ENCODE measurements around the gene ARL11.
"Not testable (repeated sequence)": the region's sequence is repeated elsewhere in the genome, so short reads cannot be mapped to it uniquely, and the experiment has no call there.

Gene ARL11

DNA sequence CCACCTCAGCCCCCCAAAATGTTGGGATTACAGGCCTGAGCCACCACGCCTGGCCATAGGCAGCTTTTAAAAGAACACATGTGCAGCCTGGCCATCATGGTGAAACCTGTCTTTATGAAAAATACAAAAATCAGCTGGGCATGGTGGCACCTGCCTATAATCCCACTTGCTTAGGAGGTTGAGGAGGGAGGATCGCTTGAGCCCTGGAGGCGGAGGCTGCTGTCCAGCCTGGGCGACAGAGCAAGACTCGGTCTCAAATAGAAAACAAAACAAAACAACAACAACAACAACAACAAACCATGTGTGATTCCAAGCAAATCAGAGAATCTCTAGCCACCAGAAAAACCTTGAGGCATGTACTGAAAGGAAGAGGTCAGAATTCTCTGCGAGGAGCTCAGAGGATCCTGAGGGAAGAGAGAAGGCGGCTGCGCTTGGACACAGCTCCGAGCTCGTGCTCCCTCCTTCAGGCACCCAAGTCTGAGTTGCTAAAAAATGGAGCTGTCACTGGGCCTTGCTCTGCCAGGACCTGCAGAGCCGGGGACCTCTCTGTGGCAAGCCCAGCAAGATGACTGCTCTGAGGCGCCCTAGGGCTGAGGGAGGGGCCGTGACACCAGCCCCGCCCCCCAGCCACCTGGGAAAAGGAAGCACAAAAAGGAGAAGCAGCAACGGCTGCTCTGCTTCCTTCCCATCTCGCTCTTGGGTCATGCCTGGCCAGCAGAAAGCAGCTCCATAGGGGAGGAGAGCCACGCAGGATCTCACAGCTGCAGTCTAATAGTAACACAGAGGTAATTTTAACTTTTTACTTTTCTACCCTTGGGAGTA, at the start of gene ARL11:
Gene ARL11 (plus strand): TSS at position 677 of the 822 bp plus-strand sequence. CDS start 1,941 bp downstream, outside the sequence.
- DNase-seq: peak; percentile 46

- DNase-seq: no peak
These were observed 48.8 kb upstream of the ARL11 start for GRCh38 chr13:49579501-49579900.

- DNase-seq: no peak
These were observed 47.2 kb upstream of the ARL11 start for GRCh38 chr13:49580980-49581680.

DNA sequence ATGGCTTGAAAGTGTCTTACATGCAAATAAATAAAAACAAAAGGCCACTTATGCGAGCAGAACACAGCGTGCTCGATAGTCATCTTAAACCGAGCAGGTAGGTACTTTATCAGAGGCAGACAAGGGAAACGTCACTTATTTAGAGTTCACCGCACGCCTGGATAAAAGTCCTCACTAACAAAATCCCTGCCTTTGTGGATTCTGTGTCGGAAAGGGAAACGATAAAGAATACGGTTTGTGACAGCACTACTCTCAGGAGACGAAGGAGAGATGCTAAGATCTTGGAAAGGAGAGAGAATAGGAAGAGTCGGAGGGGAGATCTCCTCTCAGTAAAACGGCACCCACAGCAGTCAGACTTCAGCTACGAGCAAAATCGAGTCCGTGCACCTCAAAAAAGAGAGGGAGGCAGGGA, 43.5 kb upstream of the ARL11 start:
- DNase-seq: no peak

DNA sequence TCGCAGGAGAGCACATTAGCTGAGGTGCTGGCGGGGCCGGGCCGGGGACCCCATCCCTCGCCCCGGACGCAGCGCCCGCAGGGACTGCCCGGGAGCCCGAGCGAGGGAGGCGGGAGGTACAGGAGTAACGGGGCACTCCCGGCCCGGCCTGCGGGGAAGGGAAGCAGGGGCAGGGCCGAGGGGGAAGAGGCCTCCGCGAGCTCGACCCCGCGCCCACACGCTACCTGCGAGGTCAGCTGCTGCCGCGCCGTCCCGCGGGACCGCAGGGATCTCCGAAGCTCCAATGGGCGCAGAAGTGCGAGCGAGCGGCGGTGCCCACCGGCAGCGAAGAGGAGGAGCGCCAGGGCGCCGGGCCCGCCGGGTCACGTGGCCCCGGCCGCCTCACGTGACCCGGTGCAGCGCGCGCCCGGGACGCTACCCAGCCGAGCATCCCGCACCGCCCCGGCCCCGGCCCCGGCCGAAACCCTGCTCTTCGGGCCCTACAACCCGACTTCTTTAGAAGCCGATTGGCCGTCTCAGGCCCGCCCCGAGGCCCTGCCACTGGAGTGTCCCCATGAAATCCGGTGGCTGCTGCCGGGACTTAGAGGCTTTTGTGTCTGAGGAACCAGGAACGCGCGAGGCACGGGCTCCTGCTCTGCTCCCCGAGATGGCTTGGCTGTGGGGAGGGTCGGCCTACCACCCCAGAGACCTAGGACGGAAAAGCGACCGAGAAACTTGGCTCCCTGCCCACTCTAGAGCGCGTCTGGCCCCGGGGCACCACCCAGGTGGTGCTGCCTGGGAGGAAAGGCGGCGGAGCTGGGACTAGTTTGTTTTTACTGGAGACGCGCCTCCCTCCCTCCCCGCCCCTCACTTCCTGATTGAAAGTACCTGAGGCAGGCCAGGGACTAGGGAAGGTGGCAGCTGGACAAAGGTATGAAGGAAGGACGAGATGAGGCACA, 42.8 kb upstream of the ARL11 start, which contains the start of gene RCBTB1:
Gene RCBTB1 (minus strand): TSS at position 339 of the 938 bp plus-strand sequence. CDS start 18,279 bp downstream, outside the sequence.
- DNase-seq: peak; percentile 72

- no peak for DNase-seq
These were observed 41.6 kb upstream of the ARL11 start for GRCh38 chr13:49586717-49587116.

DNA sequence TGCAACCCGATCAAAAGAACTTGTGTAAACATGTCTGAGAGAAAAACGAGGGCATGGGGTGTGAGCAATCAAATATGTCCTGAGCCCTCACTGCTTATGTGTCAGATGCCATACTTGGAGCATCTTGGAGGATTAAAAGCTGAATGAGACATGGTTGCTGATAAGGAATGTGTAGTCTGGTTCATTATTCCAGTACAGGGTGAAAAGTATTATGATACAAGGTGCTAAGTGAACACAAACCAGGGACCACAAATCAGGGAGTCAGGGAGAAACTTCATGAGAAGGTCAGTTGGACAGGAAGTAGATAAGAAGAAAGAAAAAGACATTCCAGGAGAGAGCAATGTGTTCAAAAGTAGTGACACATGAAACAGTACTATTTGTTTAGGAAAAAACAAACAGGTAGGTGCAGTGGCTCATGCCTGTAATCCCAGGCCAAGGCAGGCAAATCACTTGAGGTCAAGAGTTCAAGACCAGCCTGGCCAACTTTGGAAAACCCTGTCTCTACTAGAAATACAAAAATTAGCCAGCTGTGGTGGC, 40.9 kb upstream of the ARL11 start:
- no peak for DNase-seq

DNA sequence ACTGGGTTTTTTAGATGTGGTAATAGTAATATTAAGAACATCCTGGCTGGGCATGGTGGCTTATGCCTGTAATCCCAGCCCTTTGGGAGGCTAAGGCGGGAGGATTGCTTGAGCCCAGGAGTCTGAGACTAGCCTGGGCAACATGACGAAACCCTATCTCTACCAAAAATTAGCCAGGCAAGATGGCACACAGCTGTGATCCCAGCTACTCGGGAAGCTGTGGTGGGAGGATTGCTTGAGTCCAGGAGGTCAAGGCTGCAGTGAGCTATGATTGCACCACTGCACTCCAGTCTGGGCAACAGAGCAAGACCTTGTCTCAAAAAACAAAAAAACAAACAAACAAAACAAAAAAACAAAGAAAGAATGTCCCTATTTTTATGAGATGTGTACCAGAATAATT, 37.6 kb upstream of the ARL11 start:
- DNase-seq: not testable (repeated sequence)

DNA sequence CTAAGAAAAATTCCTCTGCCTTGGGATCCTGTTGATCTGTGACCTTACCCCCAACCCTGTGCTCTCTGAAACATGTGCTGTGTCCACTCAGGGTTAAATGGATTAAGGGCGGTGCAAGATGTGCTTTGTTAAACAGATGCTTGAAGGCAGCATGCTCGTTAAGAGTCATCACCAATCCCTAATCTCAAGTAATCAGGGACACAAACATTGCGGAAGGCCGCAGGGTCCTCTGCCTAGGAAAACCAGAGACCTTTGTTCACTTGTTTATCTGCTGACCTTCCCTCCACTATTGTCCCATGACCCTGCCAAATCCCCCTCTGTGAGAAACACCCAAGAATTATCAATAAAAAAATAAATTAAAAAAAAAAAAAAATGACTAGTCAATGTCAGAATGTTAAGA, 34.4 kb upstream of the ARL11 start:
- not testable (repeated sequence) for DNase-seq

DNA sequence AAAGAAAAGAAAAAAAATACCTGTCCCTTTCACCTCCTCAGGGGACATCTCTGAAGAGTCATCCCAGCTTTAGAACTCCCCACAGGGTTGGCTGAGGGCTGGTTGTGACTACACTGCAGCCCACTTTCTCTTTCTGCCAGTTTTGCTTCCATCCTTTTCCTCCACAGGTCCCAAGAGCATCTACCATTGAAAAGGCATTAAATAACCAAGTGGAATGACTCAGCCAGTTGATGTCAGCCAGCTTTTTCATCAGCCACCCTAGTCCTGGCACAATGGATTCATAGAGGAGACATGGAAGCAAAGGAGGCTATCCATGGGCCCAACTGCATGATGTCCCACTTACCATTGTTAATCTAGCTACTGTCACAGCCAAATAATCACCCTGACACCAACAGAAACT, 33.7 kb upstream of the ARL11 start:
- DNase-seq: no peak

- no peak for DNase-seq
These were observed 32.1 kb upstream of the ARL11 start for GRCh38 chr13:49596221-49596620.

- no peak for DNase-seq
These were observed 31.2 kb upstream of the ARL11 start for GRCh38 chr13:49597043-49597641.

DNA sequence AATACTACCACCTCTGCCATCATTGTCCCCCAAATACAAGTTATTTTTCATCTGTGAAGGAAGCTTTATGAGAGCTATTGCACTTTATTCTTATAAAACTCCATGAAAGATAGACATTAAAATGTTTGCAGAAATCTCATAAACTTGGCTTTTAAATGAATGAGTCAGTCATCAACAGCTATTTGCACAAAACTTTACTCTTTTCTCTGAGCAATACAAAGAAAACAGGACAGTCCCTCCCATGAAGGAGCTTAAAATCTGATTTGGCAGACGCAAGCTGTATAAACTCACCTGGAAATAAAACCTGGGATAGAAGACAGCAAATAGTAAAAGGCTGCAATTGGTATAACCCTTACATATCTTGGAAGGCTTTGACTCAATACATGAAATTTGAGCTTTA, 26.3 kb upstream of the ARL11 start:
- DNase-seq: no peak

GRCh38 chr13:49602615-49603014, 25.7 kb upstream of the ARL11 start:
- not testable (repeated sequence) for DNase-seq

DNA sequence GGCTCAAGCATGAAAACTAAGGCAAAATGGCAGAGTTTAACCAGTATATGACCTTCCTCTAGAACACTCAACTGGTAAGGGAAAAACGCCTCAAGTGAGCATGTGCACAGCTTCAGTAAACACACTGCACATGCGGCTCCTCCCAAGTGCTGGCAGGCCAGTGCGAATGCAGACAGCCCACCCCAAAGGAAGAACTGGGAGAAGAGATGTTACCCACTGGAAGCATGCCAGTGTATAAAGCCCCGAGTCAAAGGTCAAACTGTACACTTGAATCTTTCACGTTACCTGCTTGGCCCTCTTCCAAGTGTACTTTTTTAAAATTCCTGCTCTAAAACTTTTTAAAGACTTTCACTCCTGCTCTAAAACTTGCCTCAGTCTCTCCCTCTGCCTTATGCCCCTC, 23.7 kb upstream of the ARL11 start:
- no peak for DNase-seq

DNA sequence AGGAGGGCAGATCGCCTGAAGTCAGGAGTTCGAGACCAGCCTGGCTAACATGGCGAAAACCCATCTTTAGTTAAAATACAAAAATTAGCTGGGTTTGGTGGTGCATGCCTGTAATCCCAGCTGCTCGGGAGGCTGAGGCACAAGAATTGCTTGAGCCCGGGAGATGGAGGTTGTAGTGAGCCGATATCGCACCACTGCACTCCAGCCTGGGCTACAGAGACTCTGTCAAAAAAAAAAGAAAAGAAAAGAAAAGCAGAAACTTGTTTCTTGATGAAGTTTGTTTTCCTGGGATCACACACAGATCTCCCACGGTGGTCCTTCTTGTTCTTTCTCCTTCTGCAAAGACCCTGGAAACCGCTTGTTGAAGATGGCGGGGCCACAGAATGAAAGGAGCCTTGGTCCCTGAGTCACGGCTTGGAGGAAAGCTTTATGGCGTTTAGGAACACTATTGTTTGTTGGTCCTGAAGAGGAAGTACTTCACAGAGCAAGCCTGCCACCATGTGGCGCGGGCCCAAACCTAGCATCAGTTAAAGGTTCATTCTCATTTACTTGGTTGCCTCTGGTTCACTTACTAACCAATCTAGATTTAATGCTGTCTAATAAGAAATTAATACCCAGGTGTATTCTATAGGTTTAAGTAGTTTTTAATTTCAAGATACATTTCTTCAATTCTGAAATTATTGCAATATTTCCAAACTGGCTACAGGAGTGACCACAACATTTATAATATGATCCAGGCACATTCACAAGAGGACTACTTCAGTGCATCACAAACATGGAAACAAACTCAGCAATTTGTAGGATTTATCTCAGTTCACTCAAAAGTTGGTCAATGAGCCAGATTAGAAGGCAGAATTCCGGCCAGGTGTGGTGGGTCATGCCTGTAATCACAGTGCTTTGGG, 21.3 kb upstream of the ARL11 start:
- peak; percentile 83 for DNase-seq

- no peak for DNase-seq
These were observed 20.5 kb upstream of the ARL11 start for GRCh38 chr13:49607761-49608160.

GRCh38 chr13:49608651-49609331, 19.5 kb upstream of the ARL11 start:
- no peak for DNase-seq

DNA sequence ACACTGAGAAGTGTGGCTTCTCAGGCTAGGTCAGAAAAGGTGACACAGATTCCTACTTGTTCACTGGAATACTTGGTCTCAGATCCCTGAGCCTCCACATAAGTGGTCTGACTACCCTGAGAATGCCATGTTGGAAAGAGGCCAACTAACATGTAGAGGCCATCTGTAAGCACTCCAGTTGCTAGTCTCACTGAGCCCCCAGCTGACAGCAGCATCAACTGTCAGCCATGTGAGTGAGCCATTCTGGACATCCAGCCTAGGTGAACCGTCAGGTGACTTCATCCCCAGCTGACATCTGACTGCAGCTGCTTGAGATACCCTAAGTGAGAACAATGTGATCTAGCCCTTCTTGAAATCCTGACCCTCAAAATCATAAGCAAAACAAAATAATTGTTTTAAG, 18.1 kb upstream of the ARL11 start:
- DNase-seq: no peak

DNA sequence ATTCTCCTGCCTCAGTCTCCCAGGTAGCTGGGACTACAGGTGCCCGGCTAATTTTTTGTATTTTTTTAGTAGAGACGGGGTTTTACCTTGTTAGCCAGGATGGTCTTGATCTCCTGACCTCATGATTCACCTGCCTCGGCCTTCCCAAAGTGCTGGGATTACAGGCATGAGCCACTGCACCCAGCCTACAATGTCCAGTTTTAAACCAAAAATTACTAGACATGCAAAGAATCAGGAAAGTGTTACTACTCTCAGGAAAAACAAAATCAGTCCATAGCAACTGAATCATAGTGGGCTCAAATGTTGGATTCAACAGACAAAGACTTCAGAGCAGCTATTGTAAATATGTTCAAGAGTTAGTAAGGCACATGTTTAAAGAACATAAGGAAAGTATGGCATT, 16.3 kb upstream of the ARL11 start:
- not testable (repeated sequence) for DNase-seq

Data from activated naive CD4-positive, alpha-beta T cell treated with Interleukin-2 at 50 U/mL for 16 hours (primary cell).